Measurements from ENCODE around the gene NOX4. TPM values are rescaled to one million over a fixed set of nuclear protein-coding genes. Genes with fewer than 3 reads are reported as not detected.

NOX4 gene
- total RNA-seq (2022; extraction: Qiagen RNA extraction), result 0.17 TPM in 1 of 5 replicates, not detected in the others

GRCh38 chr11:89490981-89491690 is at the start of gene NOX4:
Gene NOX4 (minus strand): TSS chr11:89491375. CDS start chr11:89491246, 129 bp downstream.

Other genes with a start within 250 kb of the NOX4 start
- gene TRIM77, start 218.9 kb upstream of the NOX4 start, total RNA-seq (2022; extraction: Qiagen RNA extraction), result not detected in 5 replicates